Stomach (tissue), 4 donors: ENCODE measurements around the gene FBXO38.

Experiments used
- EP300 ChIP-seq: sonication (generic); formaldehyde crosslinking; IDR thresholded peaks from one replicate; pipeline ENCODE4 v1.6.1; 2017; ENCODE audit warnings: antibody characterized with exemption
- POLR2A ChIP-seq, 4 donors: fragments of 450-650 bp; IDR thresholded peaks; one replicate each; pipeline ENCODE4 v1.6.1; 2016; ENCODE audit warnings: antibody characterized with exemption in 4 of 4, control low read depth in 2 of 4, mild to moderate bottlenecking in 1 of 4, moderate library complexity in 1 of 4
- POLR2AphosphoS5 ChIP-seq, 3 donors: sonication (generic); formaldehyde crosslinking; IDR thresholded peaks; one replicate each; pipeline ENCODE4 v1.6.1; 2016; ENCODE audit warnings: antibody characterized with exemption in 3 of 3
- TF ChIP-seq, protein P1 (sequence below), 7 experiments: fragments of 450-650 bp in 4 of 7; fragments of 200-600 bp in 3 of 7; sonication (generic) in 3 of 7; IDR thresholded peaks; one replicate each; pipeline ENCODE4 v1.5.1; 2016 to 2019; ENCODE audit warnings: antibody characterized with exemption in 7 of 7, control low read depth in 2 of 7, mild to moderate bottlenecking in 1 of 7

DNA sequence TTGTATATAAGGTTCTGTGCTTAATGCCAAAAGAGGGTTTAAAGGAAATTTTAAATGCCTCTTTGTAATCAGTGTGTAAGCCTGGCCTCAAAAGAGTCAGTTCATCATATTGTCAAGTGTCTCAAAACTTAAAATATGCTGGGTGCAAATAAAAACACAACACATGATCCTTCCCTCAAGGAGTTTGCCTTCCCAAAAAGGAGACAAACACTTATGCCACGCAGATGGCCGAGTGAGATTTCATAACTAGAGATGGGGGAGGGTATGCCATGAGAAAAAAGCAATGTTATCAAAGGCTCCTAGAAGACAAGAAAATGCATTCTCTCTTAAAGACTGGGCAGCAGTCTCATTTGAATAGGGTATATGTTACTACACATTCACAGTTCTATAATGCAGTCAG lies 55.2 kb downstream of the FBXO38 start:
- TF ChIP-seq, protein P1, sequence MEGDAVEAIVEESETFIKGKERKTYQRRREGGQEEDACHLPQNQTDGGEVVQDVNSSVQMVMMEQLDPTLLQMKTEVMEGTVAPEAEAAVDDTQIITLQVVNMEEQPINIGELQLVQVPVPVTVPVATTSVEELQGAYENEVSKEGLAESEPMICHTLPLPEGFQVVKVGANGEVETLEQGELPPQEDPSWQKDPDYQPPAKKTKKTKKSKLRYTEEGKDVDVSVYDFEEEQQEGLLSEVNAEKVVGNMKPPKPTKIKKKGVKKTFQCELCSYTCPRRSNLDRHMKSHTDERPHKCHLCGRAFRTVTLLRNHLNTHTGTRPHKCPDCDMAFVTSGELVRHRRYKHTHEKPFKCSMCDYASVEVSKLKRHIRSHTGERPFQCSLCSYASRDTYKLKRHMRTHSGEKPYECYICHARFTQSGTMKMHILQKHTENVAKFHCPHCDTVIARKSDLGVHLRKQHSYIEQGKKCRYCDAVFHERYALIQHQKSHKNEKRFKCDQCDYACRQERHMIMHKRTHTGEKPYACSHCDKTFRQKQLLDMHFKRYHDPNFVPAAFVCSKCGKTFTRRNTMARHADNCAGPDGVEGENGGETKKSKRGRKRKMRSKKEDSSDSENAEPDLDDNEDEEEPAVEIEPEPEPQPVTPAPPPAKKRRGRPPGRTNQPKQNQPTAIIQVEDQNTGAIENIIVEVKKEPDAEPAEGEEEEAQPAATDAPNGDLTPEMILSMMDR (IDR thresholded peaks at IDR 0.05), result no peak
- TF ChIP-seq POLR2AphosphoS5 (IDR thresholded peaks at IDR 0.05) (no peak), EP300 (no peak), POLR2A (IDR thresholded peaks at IDR 0.05) (no peak)
